NCI-H2107 treated with DMSO at 0.1 percent for 48 hours (cell line): ENCODE data around the gene HERC3.

Experiments used
- DNase-seq: peaks from one replicate; lab custom pipeline; 2025; ENCODE audit not compliant: unreplicated experiment; lab: John Stamatoyannopoulos, UW

HERC3 gene

GRCh38 chr4:88591787-88592599 is at the start of gene HERC3:
HERC3 (plus strand) TSS chr4:88592480; CDS start chr4:88605824, 13,344 bp downstream.
- peak; percentile 39 for DNase-seq

- DNase-seq, result no peak
These were observed 42.5 kb upstream of the HERC3 start for GRCh38 chr4:88549815-88550214.

GRCh38 chr4:88567591-88567990 is 24.7 kb upstream of the HERC3 start:
- DNase-seq, result no peak

- no peak for DNase-seq
These were observed 22.3 kb upstream of the HERC3 start for GRCh38 chr4:88570001-88570400.

GRCh38 chr4:88573276-88573980 is 18.9 kb upstream of the HERC3 start:
- DNase-seq, result no peak

- DNase-seq, result no peak
These were observed 18.3 kb upstream of the HERC3 start for GRCh38 chr4:88573995-88574394.

GRCh38 chr4:88575186-88575585 is 17.1 kb upstream of the HERC3 start:
- DNase-seq, result no peak

GRCh38 chr4:88582493-88582892 is 9.8 kb upstream of the HERC3 start:
- DNase-seq, result no peak

- DNase-seq, result no peak
These were observed 8.4 kb upstream of the HERC3 start for GRCh38 chr4:88583631-88584470.

GRCh38 chr4:88584471-88584900 is 7.8 kb upstream of the HERC3 start:
- DNase-seq, result no peak

- no peak for DNase-seq
These were observed 6.4 kb upstream of the HERC3 start for GRCh38 chr4:88585917-88586316.

- no peak for DNase-seq
These were observed 5.0 kb upstream of the HERC3 start for GRCh38 chr4:88587306-88587705.

GRCh38 chr4:88592600-88593448 is 544 bp downstream of the HERC3 start:
- DNase-seq, result peak; percentile 46

GRCh38 chr4:88597970-88598660 is 5.8 kb downstream of the HERC3 start:
- no peak for DNase-seq

- DNase-seq, result no peak
These were observed 7.0 kb downstream of the HERC3 start for GRCh38 chr4:88599298-88599697.

GRCh38 chr4:88599714-88600113 is 7.4 kb downstream of the HERC3 start:
- DNase-seq, result no peak

GRCh38 chr4:88600176-88600838 is 8.0 kb downstream of the HERC3 start:
- DNase-seq, result no peak

- DNase-seq, result no peak
These were observed 12.8 kb downstream of the HERC3 start for GRCh38 chr4:88604978-88605678.

- DNase-seq, result no peak
These were observed 13.5 kb downstream of the HERC3 start for GRCh38 chr4:88605736-88606135.
